ENCODE results near the gene KLK2. TPM values are rescaled to one million over a fixed set of nuclear protein-coding genes. Genes with fewer than 3 reads are reported as not detected.

Gene KLK2
- total RNA-seq, 1 donor from 2014 or later: not detected

GRCh38 chr19:50835785-50836542, 37.3 kb upstream of the KLK2 start:
- DNase-seq (ENCODE audit: low spot score in 2 of 2): no peak
- Histone ChIP-seq H3K4me3 (peak overlapping the region; percentile 57 to 64), H3K9me3 (no peaks in the 10 kb centered on the region), H3K36me3 (no peaks in the 10 kb centered on the region), H3K27me3 (no peaks in the 10 kb centered on the region), H3K4me1 (no peaks in the 10 kb centered on the region), H3K27ac (no peak overlapping the region)
- TF ChIP-seq CTCF (IDR thresholded peaks at IDR 0.05): no peak
- intact Hi-C loops (cut with DNase I): no loop called here

DNA sequence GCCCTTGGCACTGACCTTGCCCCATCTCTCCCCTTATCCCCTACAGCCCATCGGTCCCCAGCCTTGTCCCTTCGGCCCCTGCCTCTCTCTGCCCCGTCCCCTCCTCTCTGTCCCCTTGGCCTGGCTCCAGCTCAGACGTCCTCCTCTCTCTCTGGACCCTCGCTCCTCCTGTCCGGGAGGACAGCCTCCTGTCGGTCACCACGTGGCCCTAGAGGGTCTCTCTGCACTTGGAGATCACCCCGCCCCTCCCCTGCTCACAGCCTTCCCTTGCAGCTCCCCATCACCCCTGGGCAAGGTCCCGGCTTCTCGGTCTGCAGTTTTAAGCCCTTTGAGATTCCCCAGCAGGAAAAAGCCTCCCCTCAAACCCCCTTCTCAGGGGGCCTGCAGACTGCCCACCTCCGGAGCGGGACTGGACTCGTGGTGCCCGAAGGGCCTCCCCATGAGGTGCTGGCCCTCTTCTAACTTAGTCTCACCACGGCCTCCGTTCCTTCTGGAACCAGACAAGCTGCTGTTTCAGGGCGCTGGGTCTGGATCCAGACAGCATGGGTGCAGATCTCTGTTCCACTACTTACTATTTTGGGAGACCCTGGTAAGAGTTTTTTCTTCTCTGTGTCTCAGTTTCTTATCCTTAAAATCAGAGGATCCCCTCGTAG, 36.6 kb upstream of the KLK2 start:
- H3K4me1 ChIP-seq: no peaks in the 10 kb centered on the region
- H3K27me3 ChIP-seq: no peaks in the 10 kb centered on the region
- no peak for TF ChIP-seq CTCF (IDR thresholded peaks at IDR 0.05)
- no peak overlapping the region for H3K27ac ChIP-seq
- intact Hi-C loops (cut with DNase I): no loop called here
- H3K36me3 ChIP-seq: no peaks in the 10 kb centered on the region
- no peak for DNase-seq (ENCODE audit: low spot score in 2 of 2)
- H3K4me3 ChIP-seq: no peak overlapping the region
- H3K9me3 ChIP-seq: no peaks in the 10 kb centered on the region

GRCh38 chr19:50837300-50837699, 35.9 kb upstream of the KLK2 start:
- TF ChIP-seq CTCF (IDR thresholded peaks at IDR 0.05): no peak
- Histone ChIP-seq H3K27me3 (no peaks in the 10 kb centered on the region), H3K36me3 (no peaks in the 10 kb centered on the region), H3K9me3 (no peaks in the 10 kb centered on the region), H3K4me3 (no peak overlapping the region), H3K27ac (no peak overlapping the region), H3K4me1 (no peaks in the 10 kb centered on the region)
- no peak for DNase-seq (ENCODE audit: low spot score in 2 of 2)
- intact Hi-C loops (cut with DNase I): no loop called here

DNA sequence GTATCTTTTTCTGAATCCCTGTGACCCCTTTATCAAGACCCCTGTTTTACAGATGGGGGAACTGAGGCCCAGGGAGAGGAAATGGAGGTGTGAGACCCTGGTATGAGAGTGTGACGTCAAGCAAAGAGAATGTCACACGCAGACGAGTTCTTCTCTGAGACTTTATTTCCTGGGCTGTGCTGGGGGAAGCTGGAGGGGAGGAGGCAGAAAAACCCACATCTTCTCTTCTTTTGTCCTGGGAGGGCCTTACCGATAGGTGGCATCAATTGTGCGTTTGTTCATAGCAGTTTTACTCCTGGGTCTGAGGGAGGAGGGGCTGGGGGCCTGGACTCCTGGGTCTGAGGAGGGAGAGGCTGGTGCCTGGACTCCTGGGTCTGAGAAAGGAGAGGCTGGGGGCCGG, 35.0 kb upstream of the KLK2 start:
- Histone ChIP-seq H3K27ac (no peak overlapping the region), H3K9me3 (no peaks in the 10 kb centered on the region), H3K27me3 (no peaks in the 10 kb centered on the region), H3K4me3 (no peak overlapping the region), H3K4me1 (no peaks in the 10 kb centered on the region), H3K36me3 (no peaks in the 10 kb centered on the region)
- no peak for DNase-seq (ENCODE audit: low spot score in 2 of 2)
- TF ChIP-seq CTCF (IDR thresholded peaks at IDR 0.05): no peak
- intact Hi-C loops (cut with DNase I): no loop called here

DNA sequence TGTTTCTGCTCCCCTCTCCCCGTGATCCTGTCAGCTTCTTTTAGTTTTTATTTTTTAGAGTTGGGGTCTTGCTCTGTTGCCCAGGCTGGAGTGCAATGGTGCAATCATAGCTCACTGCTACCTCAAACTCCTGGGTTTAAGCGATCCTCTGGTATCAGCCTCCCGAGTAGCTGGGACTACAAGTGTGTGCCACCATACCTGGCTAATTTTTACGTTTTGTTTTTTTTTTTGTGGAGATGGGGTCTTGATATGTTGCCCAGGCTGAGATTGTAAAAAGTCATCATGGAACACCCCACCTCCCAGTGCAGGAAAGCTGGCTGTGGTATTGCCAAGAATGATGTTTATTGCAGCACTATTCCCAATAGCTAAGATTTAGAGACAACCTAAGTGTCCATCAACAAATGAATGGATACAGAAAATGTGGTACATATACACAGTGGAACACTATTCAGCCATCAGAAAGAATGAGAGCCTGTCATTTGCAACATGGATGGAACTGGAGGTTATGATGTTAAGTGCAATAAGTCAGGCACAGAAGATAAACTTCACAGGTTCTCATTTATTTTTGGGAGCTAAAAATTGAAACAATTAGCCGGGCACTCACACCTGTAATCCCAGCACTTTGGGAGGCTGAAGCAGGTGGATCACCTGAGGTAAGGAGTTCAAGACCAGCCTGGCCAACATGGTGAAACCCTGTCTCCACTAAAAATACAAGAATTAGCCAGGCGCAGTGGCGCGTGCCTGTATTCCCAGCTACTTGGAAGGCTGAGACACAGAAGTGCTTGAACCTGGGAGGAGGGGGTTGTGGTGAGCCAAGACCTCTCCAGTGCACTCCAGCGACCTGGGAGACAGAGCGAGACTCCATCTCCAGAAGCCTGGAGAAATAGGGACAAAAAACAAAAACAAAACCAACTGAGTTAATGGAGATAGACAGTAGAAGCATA, 33.3 kb upstream of the KLK2 start:
- H3K4me3 ChIP-seq: no peak overlapping the region
- no peaks in the 10 kb centered on the region for H3K36me3 ChIP-seq
- DNase-seq (ENCODE audit: low spot score in 2 of 2): no peak
- no peak for TF ChIP-seq CTCF (IDR thresholded peaks at IDR 0.05)
- no peaks in the 10 kb centered on the region for H3K4me1 ChIP-seq
- H3K9me3 ChIP-seq: peaks cover 0 to 7% of the 10 kb centered on the region in 2 donors
- no peak overlapping the region for H3K27ac ChIP-seq
- intact Hi-C loops (cut with DNase I): no loop called here
- H3K27me3 ChIP-seq: no peaks in the 10 kb centered on the region
